ENCODE data around the gene TMEM107.

GRCh38 chr17:8133941-8134340 is 42.2 kb downstream of the TMEM107 start:
- TF ChIP-seq CTCF (IDR thresholded peaks at IDR 0.05; ENCODE audit: low read depth, low read length) (no peak), EZH2phosphoT487 (IDR thresholded peaks at IDR 0.05; ENCODE audit: low read depth) (no peak)
